Measurements from ENCODE around the gene MAPK1.
"Not testable (repeated sequence)": the region's sequence is repeated elsewhere in the genome, so short reads cannot be mapped to it uniquely, and the experiment has no call there.

DNA sequence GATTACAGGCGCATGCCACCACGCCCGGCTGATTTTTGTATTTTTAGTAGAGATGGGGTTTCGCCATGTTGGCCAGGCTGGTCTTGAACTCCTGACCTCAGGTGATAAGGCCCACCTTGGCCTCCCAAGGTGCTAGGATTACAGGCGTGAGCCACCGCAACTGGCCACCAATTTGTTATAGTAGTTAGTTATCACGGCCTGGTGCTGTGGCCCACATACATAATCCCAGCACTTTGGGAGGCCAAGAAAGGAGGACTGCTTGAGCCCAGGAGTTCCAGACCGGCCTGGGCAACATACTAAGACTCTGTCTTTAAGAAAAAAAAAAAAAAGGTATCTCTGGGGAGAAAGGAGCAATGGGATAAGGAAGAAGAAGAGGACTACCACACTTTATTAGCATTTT lies 62.1 kb downstream of the MAPK1 start:
- not testable (repeated sequence) for TF ChIP-seq POLR2A (IDR thresholded peaks at IDR 0.05; ENCODE audit: low read depth, low read length); POLR2AphosphoS5 (IDR thresholded peaks at IDR 0.05; ENCODE audit: low read depth, low read length); TAF1 (IDR thresholded peaks at IDR 0.05; ENCODE audit: borderline replicate concordance, low read depth, low read length)

Data from GM12892 (cell line).